AG04450 (cell line): ENCODE measurements around the gene PEX14. TPM values are rescaled to one million over a fixed set of nuclear protein-coding genes. Genes with fewer than 3 reads are reported as not detected.

ENCODE experiments used
- CTCF ChIA-PET: fragments of 300-600, 350-600 bp; formaldehyde crosslinking; extraction: SDS; loops from one replicate; lab custom pipeline; 2022; ENCODE audit warnings: antibody characterized with exemption, inconsistent platforms; lab: Charles Lee
- POLR2A ChIA-PET: fragments of 350-600 bp; formaldehyde crosslinking; extraction: SDS; loops from one replicate; lab custom pipeline; 2021; ENCODE audit warnings: antibody characterized with exemption, inconsistent platforms; lab: Yijun Ruan, JAX
- DNase-seq: peaks from one replicate; pipeline ENCODE4 v3.0.0-alpha.2; 2011; ENCODE audit warnings: low read depth, low spot score
- H3K27ac ChIP-seq: one replicate; pipeline ENCODE4 v1.5.1; 2012; ENCODE audit warnings: low read depth, low read length, control low read depth
- H3K27me3 ChIP-seq: one replicate; pipeline ENCODE4 v1.6.0; 2012; ENCODE audit warnings: low read length; ENCODE audit not compliant: control insufficient read depth, insufficient read depth
- H3K4me3 ChIP-seq: 2 replicates; pipeline ENCODE4 v1.5.1; 2011; ENCODE audit warnings: mild to moderate bottlenecking, low read depth, low read length, control low read depth
- H3K9me3 ChIP-seq: 2 replicates; pipeline ENCODE4 v1.5.1; 2012; ENCODE audit warnings: low read length; ENCODE audit not compliant: control insufficient read depth, insufficient read depth
- CTCF ChIP-seq: IDR thresholded peaks from 2 replicates; pipeline ENCODE4 v1.5.1; 2011; ENCODE audit warnings: low read depth, low read length, control low read depth, inconsistent platforms
- polyA plus RNA-seq: library from polyadenylated mRNA; depleted of rRNA; stranded (reverse); fragments of >200 nt; gene quantifications from 2 replicates; pipeline ENCODE4 v1.2.3, GENCODE V29; 2011

Gene PEX14
- polyA plus RNA-seq, 1 experiment = 6.6 TPM

DNA sequence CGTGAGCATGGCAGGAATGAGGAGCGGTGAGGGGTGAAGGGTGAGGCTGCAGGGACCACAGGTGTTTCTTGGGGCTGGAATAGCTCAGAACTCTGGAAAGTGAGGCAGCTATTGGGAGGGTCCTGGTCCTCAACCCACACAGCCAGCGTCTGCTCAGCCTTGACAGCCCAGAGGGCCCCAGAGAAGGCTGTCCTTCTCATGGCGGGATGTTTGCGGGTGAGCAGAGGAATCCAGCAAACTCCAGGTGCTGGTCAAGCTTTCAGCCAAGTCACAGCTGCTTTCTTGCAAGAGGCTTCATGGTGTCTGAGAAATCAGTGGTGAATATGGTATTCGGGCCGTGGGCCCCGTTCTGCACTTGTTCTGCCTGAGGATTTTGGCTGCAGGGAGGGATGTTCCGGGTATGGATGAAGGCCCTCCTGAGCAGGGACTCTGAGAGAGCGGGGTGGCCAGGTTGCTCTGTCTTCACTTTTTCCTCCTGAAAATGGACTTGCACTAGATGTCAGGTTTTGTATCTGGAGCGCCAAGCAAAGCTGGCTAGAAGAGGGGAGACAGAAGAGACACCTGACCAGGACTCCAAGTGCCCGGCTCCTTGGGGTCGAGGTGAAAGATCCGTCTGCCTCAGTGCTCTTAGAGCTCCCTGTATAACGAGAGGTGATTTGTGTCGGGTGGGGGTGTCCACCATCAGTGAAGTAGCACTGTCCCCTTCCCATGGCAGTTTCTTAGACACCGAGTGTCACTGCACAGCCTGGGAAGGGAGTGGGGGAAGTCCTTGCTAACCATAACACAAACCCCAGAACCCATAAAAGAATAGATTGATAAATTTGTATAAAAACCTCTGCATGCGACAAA, 139.9 kb downstream of the PEX14 start:
- CTCF ChIA-PET = no interaction called here
- Histone ChIP-seq H3K27me3 (no peaks in the 10 kb centered on the region), H3K4me3 (no peak overlapping the region), H3K27ac (no peak overlapping the region), H3K9me3 (no peaks in the 10 kb centered on the region)
- DNase-seq = no peak
- no peak for TF ChIP-seq CTCF
- POLR2A ChIA-PET = no interaction called here

- CTCF ChIA-PET = no interaction called here
- POLR2A ChIA-PET = no interaction called here
- DNase-seq = no peak
Measured at GRCh38 chr1:10615332-10615731, 140.6 kb downstream of the PEX14 start.

DNA sequence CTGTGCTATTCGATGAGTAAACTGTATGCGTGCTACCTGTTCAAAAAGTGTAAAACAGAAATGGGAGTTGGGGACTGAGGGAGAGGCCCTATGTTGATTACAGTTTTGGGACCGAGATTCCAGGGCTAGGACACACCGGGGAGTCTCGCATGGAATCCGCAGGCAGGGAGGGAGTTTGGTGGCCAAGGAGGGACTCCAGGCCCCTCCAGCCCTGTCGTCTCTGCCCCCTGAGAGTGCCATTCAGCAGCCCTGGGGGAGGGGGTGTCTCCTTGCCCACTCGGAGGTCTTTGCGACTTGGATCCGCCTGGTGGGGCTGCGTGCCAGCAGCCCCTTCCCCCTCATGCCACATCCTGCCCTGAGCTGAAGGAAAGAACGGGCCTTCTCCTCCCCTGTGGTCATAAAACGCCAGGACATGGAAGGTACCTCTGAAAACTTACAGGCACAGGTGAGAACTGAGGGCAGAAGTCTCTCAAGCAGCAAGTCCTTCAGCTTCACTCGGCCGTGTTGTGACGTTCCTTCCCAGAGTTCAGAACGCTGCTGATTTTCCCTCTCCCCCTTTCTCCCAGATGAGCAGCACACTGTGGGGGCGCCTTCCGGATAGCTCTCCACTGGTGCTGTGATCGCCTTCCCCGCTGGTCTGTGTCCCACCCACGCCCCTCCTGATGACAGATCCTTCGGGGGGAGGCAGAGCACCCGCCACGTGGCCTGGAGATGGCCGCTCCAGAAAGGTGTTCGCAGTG, 141.4 kb downstream of the PEX14 start:
- Histone ChIP-seq H3K9me3 (no peaks in the 10 kb centered on the region), H3K27ac (no peak overlapping the region), H3K27me3 (no peaks in the 10 kb centered on the region), H3K4me3 (no peak overlapping the region)
- ChIA-PET POLR2A (no interaction called here), CTCF (no interaction called here)
- TF ChIP-seq CTCF = no peak
- DNase-seq = no peak

More at GRCh38 chr1:10615332-10615731, 140.6 kb downstream of the PEX14 start:
- Histone ChIP-seq H3K4me3 (no peak overlapping the region), H3K27ac (no peak overlapping the region), H3K27me3 (no peaks in the 10 kb centered on the region), H3K9me3 (no peaks in the 10 kb centered on the region)
- TF ChIP-seq CTCF = no peak

DNA sequence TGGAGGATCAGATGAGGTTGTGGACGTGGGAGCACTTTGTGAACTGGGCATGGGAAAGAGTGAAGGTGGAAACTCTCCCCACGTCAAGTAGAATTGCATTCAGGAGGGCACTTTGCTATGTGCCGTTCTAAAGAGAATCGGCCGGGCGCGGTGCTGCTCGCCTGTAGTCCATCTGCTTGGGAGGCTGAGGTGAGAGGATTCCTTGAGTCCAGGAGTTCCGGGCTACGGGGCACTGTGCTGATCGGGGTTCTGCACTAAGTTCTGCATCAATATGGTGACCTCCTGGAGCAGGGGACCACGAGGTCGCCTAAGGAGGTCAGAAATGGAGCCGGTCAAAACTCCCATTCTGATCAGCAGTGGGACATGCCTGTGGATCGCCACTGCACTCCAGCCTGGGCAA, 141.9 kb downstream of the PEX14 start:
- no peaks in the 10 kb centered on the region for H3K27me3 ChIP-seq
- no peak for DNase-seq
- no peak for TF ChIP-seq CTCF
- CTCF ChIA-PET = no interaction called here
- H3K4me3 ChIP-seq = no peak overlapping the region
- H3K27ac ChIP-seq = no peak overlapping the region
- no peaks in the 10 kb centered on the region for H3K9me3 ChIP-seq
- POLR2A ChIA-PET = no interaction called here

DNA sequence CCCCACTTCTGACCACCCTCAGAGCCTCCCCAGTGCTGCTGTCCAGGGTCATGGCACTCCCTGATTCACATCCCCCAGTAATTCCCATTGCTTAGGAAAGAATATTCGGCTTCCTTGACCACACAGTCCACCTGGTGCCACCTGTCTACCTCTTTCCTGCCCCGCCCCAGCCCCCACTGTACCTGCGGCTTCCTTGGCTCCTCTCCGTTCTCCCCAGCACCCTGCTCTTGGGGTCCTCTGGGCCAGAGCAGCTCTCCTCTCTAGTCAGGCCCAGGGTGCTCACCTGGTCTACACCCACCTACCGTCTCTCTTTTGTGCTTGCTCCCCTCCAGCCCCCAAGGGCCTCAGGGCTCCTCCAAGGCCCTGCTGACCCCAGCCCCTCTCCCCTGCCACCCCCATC, 142.6 kb downstream of the PEX14 start:
- DNase-seq = no peak
- H3K4me3 ChIP-seq = no peak overlapping the region
- H3K9me3 ChIP-seq = no peaks in the 10 kb centered on the region
- H3K27me3 ChIP-seq = no peaks in the 10 kb centered on the region
- no peak for TF ChIP-seq CTCF
- POLR2A ChIA-PET = no interaction called here
- H3K27ac ChIP-seq = no peak overlapping the region
- CTCF ChIA-PET = no interaction called here
